GM23248 (cell line): ENCODE results near the gene POMC.

Experiments
- EZH2 ChIP-seq: fragments of 200-600 bp; sonication (generic); IDR thresholded peaks from 2 replicates; pipeline ENCODE4 v1.6.1; 2018; ENCODE audit warnings: antibody characterized with exemption, mild to moderate bottlenecking; ENCODE audit not compliant: insufficient read depth, poor library complexity, severe bottlenecking
- EZH2phosphoT487 ChIP-seq: fragments of 200-600 bp; sonication (generic); IDR thresholded peaks from 2 replicates; pipeline ENCODE4 v1.6.1; 2018; ENCODE audit warnings: antibody characterized with exemption, moderate library complexity, mild to moderate bottlenecking, low read depth; ENCODE audit not compliant: insufficient read depth

DNA sequence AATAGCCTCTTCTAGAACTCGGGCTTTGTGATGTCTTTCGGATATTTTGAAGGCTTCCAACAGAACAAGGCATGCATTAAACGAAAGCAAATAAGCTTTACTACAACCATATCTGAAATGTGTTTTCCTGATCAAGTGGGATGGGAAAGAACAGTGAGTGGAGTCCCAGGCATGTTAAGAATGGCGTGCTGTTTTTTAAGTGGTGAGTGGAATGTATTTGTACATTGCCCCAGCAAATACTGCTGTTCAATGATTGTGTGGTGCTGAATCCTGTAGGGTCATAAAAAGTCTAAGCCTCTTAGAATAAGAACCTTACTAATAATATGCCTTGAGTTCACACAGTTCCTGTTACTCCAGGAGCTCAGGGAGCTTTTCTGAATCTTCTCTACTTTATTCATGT, 52.5 kb downstream of the POMC start:
- no peak for TF ChIP-seq EZH2
- TF ChIP-seq EZH2phosphoT487 = no peak
